NCI-H146 (cell line): Measurements from ENCODE around the gene AKAP6.
A peak's percentile ranks its signal among the peaks of the same experiment; 100 is the strongest.

Experiments
- DNase-seq: peaks from one replicate; lab custom pipeline; 2025; lab: John Stamatoyannopoulos, UW

Gene AKAP6

GRCh38 chr14:32675433-32675832 is 346.3 kb downstream of the AKAP6 start:
- DNase-seq = no peak

GRCh38 chr14:32677129-32677780 is 348.2 kb downstream of the AKAP6 start:
- DNase-seq = no peak

GRCh38 chr14:32678088-32678487 is 349.0 kb downstream of the AKAP6 start:
- no peak for DNase-seq

DNA sequence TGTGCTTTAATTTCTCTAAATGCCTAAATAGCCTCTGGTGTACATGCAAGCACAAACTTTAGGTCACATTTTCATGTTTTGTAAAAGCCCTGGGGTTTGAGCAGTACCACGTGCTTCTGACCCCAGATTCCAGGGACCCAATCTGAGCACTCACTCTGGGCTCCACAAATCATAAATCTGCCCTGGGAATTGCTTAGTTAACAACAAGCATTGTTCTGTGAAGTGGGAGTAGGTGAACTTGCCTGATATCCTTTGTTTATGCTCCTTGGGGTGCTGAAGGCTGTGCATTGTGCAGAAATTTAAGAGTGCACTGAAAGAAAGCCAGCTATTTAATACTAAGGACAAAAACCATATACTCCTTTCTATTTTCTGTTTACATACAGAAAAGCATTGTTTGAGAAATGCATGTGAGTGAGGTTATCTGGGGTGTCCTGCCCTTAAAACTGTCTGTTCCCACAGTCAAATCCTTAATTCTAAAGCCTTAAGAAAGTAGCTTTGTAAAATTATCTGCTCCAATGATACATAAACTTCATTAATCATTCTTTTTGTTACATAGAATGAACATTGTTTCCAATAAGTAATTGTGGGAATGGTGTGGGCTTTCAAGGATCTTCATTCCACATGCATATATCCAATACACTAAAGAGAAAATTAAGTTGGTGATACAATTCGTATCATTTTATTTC is 351.0 kb downstream of the AKAP6 start:
- DNase-seq = peak; percentile 15

DNA sequence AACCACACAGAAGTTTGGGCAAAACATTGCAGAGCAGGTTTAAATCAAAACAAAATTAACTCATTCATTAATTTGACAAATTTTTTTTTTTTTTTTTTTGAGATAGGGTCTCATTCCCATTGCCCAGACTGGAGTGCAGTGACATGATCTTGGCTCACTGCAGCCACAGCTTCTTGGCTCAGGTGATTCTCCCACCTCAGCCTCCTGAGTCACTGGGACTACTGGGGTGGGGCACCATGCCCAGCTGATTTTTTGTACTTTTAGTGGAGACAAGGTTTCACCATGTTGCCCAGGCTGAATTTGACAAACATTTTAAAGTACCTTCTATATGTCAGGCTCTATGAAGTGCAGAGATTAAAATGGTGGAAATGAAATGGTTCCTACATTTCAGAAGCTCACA is 352.5 kb downstream of the AKAP6 start:
- DNase-seq = no peak

DNA sequence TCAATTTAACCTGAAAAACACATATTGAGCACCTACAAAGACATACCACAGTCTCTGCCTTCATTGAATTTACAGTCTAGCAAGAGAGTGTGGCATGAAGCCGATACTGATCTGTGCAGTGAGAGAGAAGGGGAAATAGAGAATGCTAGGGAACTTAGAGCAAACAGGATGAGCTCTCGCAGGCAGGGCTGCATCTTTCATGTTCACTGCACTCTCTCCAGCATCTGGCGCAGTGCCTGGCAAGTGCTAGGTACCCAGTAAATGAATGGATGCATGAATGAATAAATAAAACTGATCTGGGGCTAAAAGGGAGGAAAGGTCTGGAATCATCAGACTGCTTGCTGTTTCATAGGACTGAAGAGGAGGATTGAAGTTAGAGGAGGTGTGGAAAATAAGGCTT is 353.1 kb downstream of the AKAP6 start:
- no peak for DNase-seq

DNA sequence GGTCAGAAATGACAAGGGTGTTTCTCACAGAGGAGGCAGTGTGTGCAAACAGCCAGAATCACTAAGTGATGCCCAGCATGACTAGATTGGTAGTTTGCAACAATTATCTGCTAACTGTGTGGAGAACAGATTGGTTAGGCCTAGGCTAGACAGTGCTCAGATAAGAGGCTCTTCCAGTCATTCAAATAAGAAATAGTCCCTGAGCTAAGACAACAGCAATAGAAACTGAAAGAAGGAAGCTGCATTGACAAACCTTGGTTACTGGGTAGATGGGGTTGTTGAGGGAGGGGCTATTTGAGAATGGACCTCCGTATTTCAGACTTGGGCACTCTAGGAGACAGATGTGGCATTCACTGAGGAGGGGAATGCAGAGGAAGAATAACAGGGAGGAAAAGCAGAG is 354.6 kb downstream of the AKAP6 start:
- no peak for DNase-seq

DNA sequence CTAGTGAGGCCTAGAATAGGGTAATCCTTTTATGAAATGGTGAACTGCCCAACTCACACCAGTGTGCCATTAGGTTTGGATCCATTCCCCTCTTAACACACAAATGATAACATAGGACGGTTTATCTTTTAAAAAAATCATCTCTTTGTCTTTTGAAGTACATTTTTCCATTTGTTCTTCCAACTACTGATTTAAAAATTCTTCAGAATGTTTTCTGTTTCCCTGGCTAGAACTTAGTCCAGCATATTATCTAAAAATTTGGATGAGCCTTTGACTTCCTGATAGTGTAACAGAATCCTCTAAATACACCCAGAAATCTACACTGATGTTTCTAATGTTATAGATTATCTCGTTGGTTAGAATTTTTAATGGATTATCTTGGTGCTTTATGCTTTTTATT is 359.8 kb downstream of the AKAP6 start:
- DNase-seq = no peak

- DNase-seq = no peak
Observed at GRCh38 chr14:32692441-32692840, 363.3 kb downstream of the AKAP6 start.

DNA sequence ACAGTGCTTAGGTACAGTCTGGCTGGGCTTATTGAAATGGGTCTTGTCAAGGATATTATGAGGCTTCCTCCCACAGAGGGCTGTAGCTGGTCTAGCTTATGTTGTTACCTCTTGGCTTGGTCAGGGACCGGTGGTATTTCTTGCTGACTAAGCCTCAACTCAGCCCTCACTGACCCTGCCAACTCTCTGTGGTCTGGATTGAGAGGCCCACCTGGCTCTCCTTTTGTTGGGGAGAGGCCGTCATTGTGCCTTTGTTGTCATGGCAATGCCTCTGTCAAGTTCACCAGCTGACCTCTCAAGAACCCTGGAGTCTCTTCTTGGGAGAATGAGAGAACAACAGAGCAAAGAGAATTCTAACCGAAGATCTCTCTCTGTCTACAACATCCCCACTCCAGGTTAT is 364.0 kb downstream of the AKAP6 start:
- peak; percentile 57 for DNase-seq

- DNase-seq = peak; percentile 80
Observed at GRCh38 chr14:32694795-32695449, 365.8 kb downstream of the AKAP6 start.

- peak; percentile 3 for DNase-seq
Observed at GRCh38 chr14:32696325-32697091, 367.4 kb downstream of the AKAP6 start.

DNA sequence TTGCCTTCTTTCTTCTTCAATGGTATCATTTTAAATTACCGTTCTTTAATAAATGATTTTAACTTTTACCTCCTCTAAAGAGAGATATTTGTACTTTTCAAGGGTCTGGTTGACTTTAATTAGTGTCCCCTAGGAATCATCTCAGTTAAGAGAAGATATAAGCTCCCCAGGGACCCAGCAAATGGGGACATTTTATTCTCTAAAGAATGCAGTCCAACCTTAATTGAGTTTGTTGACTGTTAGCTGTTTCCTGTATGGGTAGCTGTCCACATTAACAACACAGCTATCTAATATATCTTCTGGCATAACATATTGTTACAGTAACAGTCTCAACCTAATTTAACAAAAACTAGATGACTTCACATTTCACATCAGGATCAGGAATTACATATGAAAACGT is 368.0 kb downstream of the AKAP6 start:
- no peak for DNase-seq

- DNase-seq = no peak
Observed at GRCh38 chr14:32697704-32698103, 368.6 kb downstream of the AKAP6 start.

GRCh38 chr14:32698831-32699230 is 369.7 kb downstream of the AKAP6 start:
- no peak for DNase-seq

- DNase-seq = no peak
Observed at GRCh38 chr14:32701475-32701874, 372.4 kb downstream of the AKAP6 start.

DNA sequence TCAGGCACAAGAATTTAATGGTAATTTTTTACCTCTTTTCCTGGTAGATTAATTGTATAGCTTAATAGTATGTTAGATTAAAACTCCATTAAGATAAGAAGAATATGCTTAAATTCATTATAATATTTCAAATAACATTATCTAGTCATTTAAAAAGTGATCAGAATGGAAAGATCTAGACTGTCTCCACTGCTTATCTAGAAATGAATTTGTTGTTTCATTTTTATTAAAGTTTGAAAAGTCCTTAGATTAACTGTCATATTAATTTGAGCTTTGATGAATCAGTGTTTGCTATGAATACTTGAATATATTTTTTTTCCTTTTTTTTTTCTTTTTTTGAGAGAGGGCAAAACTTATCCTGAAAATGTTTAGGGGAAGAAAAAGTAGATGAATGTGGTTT is 373.0 kb downstream of the AKAP6 start:
- DNase-seq = no peak

- DNase-seq = no peak
Observed at GRCh38 chr14:32702562-32702961, 373.5 kb downstream of the AKAP6 start.

DNA sequence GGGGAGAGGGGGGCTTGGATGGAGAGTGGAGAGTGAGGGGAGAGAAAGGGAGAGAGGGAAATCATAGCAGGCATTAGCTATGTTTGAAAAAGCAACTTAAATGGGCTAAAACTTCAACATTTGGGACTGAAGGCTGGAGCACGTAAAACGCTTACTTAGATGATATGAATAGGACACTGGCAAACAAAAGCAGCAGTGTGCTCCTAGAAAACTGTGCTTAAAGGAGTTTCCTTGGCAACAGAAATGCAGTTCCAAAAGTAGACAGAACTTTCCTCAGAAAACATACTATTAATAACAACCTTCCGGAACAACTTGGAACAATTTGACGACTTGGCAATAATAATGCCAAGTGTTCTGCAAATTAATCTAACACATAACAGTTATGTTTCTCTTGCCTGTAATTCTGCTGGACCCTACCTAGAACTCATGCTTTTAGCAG is 374.1 kb downstream of the AKAP6 start:
- no peak for DNase-seq

- no peak for DNase-seq
Observed at GRCh38 chr14:32706721-32707519, 377.8 kb downstream of the AKAP6 start.

GRCh38 chr14:32707742-32708500 is 378.8 kb downstream of the AKAP6 start:
- DNase-seq = no peak
